Measurements from ENCODE around the gene TACC2. TPM values are rescaled to one million over a fixed set of nuclear protein-coding genes. Genes with fewer than 3 reads are reported as not detected.

Gene TACC2
- total and polyA plus RNA-seq, 2 experiments from 2014 or later: 4.3 to 16.7 TPM

GRCh38 chr10:122085423-122085911 lies 96.5 kb downstream of the TACC2 start:
- no peak overlapping the region for H3K4me2 ChIP-seq (ENCODE audit: unreplicated experiment)
- H3K79me2 ChIP-seq (ENCODE audit: insufficient read depth): no peaks in the 10 kb centered on the region
- peaks cover 13% of the 10 kb centered on the region for H3K27me3 ChIP-seq (replicated peaks; ENCODE audit: insufficient read depth)
- no peaks in the 10 kb centered on the region for H3K4me1 ChIP-seq (ENCODE audit: insufficient read depth)
- H2AFZ ChIP-seq: no peak overlapping the region
- H3K4me3 ChIP-seq: no peak overlapping the region
- H4K20me1 ChIP-seq (ENCODE audit: insufficient read depth): no peaks in the 10 kb centered on the region
- no peak for TF ChIP-seq EZH2 (IDR thresholded peaks at IDR 0.05; ENCODE audit: insufficient read depth, poor library complexity, severe bottlenecking)
- TF ChIP-seq EZH2phosphoT487 (IDR thresholded peaks at IDR 0.05; ENCODE audit: insufficient read depth, low read depth): no peak
- no peaks in the 10 kb centered on the region for H3K9me2 ChIP-seq (ENCODE audit: insufficient read depth)
- H3K9me3 ChIP-seq (ENCODE audit: low read depth): no peaks in the 10 kb centered on the region
- in situ Hi-C loops (cut with MboI): no loop called here
- H3F3A ChIP-seq (ENCODE audit: insufficient read depth): no peaks in the 10 kb centered on the region
- 73 to 78% methylated on average over 8 of the region's 8 CpGs for WGBS, 2 experiments (ENCODE audit: low coverage in 1 of 2, low lambda C conversion rate in 2 of 2, missing lambda C conversion rate in 2 of 2)
- no peak for DNase-seq
- H3K9ac ChIP-seq: no peak overlapping the region
- H3K36me3 ChIP-seq (ENCODE audit: low read depth): no peaks in the 10 kb centered on the region
- H3K27ac ChIP-seq: no peak overlapping the region

- Histone ChIP-seq H3K4me2 (ENCODE audit: unreplicated experiment) (no peak overlapping the region), H3K9ac (no peak overlapping the region), H3K27ac (no peak overlapping the region), H3K79me2 (ENCODE audit: insufficient read depth) (no peaks in the 10 kb centered on the region), H3K9me2 (ENCODE audit: insufficient read depth) (no peaks in the 10 kb centered on the region), H3K9me3 (ENCODE audit: low read depth) (no peaks in the 10 kb centered on the region), H3K4me3 (no peak overlapping the region), H3K27me3 (replicated peaks; ENCODE audit: insufficient read depth) (peaks cover 15% of the 10 kb centered on the region), H3F3A (ENCODE audit: insufficient read depth) (no peaks in the 10 kb centered on the region), H3K36me3 (ENCODE audit: low read depth) (no peaks in the 10 kb centered on the region), H4K20me1 (ENCODE audit: insufficient read depth) (no peaks in the 10 kb centered on the region), H2AFZ (no peak overlapping the region), H3K4me1 (ENCODE audit: insufficient read depth) (no peaks in the 10 kb centered on the region)
- DNase-seq: no peak
- 68 to 78% methylated on average over 9 of the region's 9 CpGs for WGBS, 2 experiments (ENCODE audit: low coverage in 1 of 2, low lambda C conversion rate in 2 of 2, missing lambda C conversion rate in 2 of 2)
- in situ Hi-C loops (cut with MboI): no loop called here
- TF ChIP-seq EZH2 (IDR thresholded peaks at IDR 0.05; ENCODE audit: insufficient read depth, poor library complexity, severe bottlenecking): no peak
Observed at GRCh38 chr10:122086416-122087240, 97.7 kb downstream of the TACC2 start.

GRCh38 chr10:122087436-122087835 lies 98.5 kb downstream of the TACC2 start:
- WGBS, 2 experiments (ENCODE audit: low coverage in 1 of 2, low lambda C conversion rate in 2 of 2, missing lambda C conversion rate in 2 of 2): 76 to 82% methylated on average over 9 of the region's 9 CpGs
- Histone ChIP-seq H3K4me3 (no peak overlapping the region), H3K36me3 (ENCODE audit: low read depth) (no peaks in the 10 kb centered on the region), H3K9me3 (ENCODE audit: low read depth) (no peaks in the 10 kb centered on the region), H3K27ac (no peak overlapping the region), H3K27me3 (replicated peaks; ENCODE audit: insufficient read depth) (peaks cover 20% of the 10 kb centered on the region), H3K9ac (no peak overlapping the region), H4K20me1 (ENCODE audit: insufficient read depth) (no peaks in the 10 kb centered on the region), H3K79me2 (ENCODE audit: insufficient read depth) (no peaks in the 10 kb centered on the region), H2AFZ (no peak overlapping the region), H3K4me1 (ENCODE audit: insufficient read depth) (no peaks in the 10 kb centered on the region), H3K4me2 (ENCODE audit: unreplicated experiment) (no peak overlapping the region), H3K9me2 (ENCODE audit: insufficient read depth) (no peaks in the 10 kb centered on the region), H3F3A (ENCODE audit: insufficient read depth) (no peaks in the 10 kb centered on the region)
- TF ChIP-seq EZH2 (IDR thresholded peaks at IDR 0.05; ENCODE audit: insufficient read depth, poor library complexity, severe bottlenecking) (no peak), EZH2phosphoT487 (IDR thresholded peaks at IDR 0.05; ENCODE audit: insufficient read depth, low read depth) (no peak)
- in situ Hi-C loops (cut with MboI): no loop called here
- DNase-seq: no peak

- Histone ChIP-seq H3F3A (ENCODE audit: insufficient read depth) (no peaks in the 10 kb centered on the region), H3K9ac (no peak overlapping the region), H3K4me3 (no peak overlapping the region), H4K20me1 (ENCODE audit: insufficient read depth) (no peaks in the 10 kb centered on the region), H3K27me3 (replicated peaks; ENCODE audit: insufficient read depth) (peaks cover 23% of the 10 kb centered on the region), H3K79me2 (ENCODE audit: insufficient read depth) (no peaks in the 10 kb centered on the region), H3K9me2 (ENCODE audit: insufficient read depth) (no peaks in the 10 kb centered on the region), H3K27ac (no peak overlapping the region), H3K9me3 (ENCODE audit: low read depth) (no peaks in the 10 kb centered on the region), H3K36me3 (ENCODE audit: low read depth) (no peaks in the 10 kb centered on the region), H2AFZ (no peak overlapping the region), H3K4me1 (ENCODE audit: insufficient read depth) (no peaks in the 10 kb centered on the region), H3K4me2 (ENCODE audit: unreplicated experiment) (no peak overlapping the region)
- in situ Hi-C loops (cut with MboI): no loop called here
- no peak for TF ChIP-seq EZH2 (IDR thresholded peaks at IDR 0.05; ENCODE audit: insufficient read depth, poor library complexity, severe bottlenecking)
- no peak for TF ChIP-seq EZH2phosphoT487 (IDR thresholded peaks at IDR 0.05; ENCODE audit: insufficient read depth, low read depth)
- DNase-seq: no peak
- 65 to 70% methylated on average over 9 of the region's 9 CpGs for WGBS, 2 experiments (ENCODE audit: low coverage in 1 of 2, low lambda C conversion rate in 2 of 2, missing lambda C conversion rate in 2 of 2)
Observed at GRCh38 chr10:122089311-122090017, 100.5 kb downstream of the TACC2 start.
